Esophagus muscularis mucosa (tissue), 3 donors: ENCODE measurements around the gene NAGS.

ENCODE experiments used
- POLR2A ChIP-seq: fragments of 450-650 bp; IDR thresholded peaks from one replicate; pipeline ENCODE4 v1.6.1; 2017; ENCODE audit warnings: antibody characterized with exemption, moderate library complexity, mild to moderate bottlenecking, low read depth
- POLR2AphosphoS5 ChIP-seq, 2 donors: sonication (generic); formaldehyde crosslinking; IDR thresholded peaks; one replicate each; pipeline ENCODE4 v1.6.1; 2017; ENCODE audit warnings: antibody characterized with exemption in 2 of 2
- TF ChIP-seq, protein P1 (sequence below), 3 experiments: fragments of 200-600 bp in 2 of 3; fragments of 450-650 bp in 1 of 3; sonication (generic) in 2 of 3; IDR thresholded peaks; one replicate each; pipeline ENCODE4 v1.5.1; 2017 to 2019; ENCODE audit warnings: antibody characterized with exemption in 3 of 3, mild to moderate bottlenecking in 2 of 3, moderate library complexity in 1 of 3

DNA sequence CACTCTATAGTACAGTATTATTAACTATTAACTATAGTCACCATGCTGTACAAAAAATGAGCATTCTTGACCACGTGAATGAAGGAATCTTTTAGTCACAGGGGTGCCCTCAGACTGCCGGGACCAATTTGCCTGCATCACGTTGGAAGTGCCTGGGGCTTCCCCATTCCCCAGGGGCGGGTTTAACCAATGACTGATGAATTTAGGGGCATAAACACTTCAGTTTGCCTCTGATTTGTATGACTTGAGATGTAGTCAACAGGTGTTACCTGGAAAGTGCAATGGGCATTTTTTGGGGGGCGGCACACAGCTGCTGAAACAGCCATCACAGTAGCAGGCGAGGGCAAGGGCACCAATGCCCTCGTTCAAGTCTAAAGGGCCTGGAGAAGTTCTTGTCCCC lies 41.9 kb upstream of the NAGS start:
- TF ChIP-seq, protein P1, sequence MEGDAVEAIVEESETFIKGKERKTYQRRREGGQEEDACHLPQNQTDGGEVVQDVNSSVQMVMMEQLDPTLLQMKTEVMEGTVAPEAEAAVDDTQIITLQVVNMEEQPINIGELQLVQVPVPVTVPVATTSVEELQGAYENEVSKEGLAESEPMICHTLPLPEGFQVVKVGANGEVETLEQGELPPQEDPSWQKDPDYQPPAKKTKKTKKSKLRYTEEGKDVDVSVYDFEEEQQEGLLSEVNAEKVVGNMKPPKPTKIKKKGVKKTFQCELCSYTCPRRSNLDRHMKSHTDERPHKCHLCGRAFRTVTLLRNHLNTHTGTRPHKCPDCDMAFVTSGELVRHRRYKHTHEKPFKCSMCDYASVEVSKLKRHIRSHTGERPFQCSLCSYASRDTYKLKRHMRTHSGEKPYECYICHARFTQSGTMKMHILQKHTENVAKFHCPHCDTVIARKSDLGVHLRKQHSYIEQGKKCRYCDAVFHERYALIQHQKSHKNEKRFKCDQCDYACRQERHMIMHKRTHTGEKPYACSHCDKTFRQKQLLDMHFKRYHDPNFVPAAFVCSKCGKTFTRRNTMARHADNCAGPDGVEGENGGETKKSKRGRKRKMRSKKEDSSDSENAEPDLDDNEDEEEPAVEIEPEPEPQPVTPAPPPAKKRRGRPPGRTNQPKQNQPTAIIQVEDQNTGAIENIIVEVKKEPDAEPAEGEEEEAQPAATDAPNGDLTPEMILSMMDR (IDR thresholded peaks at IDR 0.05): no peak
- TF ChIP-seq POLR2A (no peak), POLR2AphosphoS5 (IDR thresholded peaks at IDR 0.05) (no peak)
